HCT116 (cell line): ENCODE measurements around the gene MAPKAP1. TPM values are rescaled to one million over a fixed set of nuclear protein-coding genes. Genes with fewer than 3 reads are reported as not detected.

ENCODE experiments used
- ATAC-seq: fragments of 200-7000 bp; cut with Tn5 transposase; 2 replicates; pipeline ENCODE4 v1.9.1; 2020; ENCODE audit warnings: mild to moderate bottlenecking, moderate library complexity
- BruUV-seq: library from RNA; stranded (reverse); fragments of 400-500 nt; replicated peaks from 2 replicates; lab custom pipeline; 2021; lab: Mats Ljungman, UMichigan
- CTCF ChIA-PET: fragments of 300-600 bp; sonication (Branson Sonifier 250); formaldehyde crosslinking; loops from one replicate; lab custom pipeline; 2021; ENCODE audit warnings: antibody characterized with exemption; lab: Charles Lee
- POLR2A ChIA-PET: fragments of 300-600, 350-600 bp; sonication (Branson Sonifier 250); formaldehyde crosslinking; loops from one replicate; lab custom pipeline; 2021; ENCODE audit warnings: antibody characterized with exemption; lab: Charles Lee
- RAD21 ChIA-PET, 2 experiments: fragments of 300-600 bp; sonication (Branson Sonifier 250); formaldehyde crosslinking; loops; one replicate each; lab custom pipeline; 2023; ENCODE audit warnings: low total read pairs in 2 of 2; ENCODE audit not compliant: uncharacterized antibody in 2 of 2, unreplicated experiment in 2 of 2, low non-redundant PET in 1 of 2; lab: Charles Lee
- DNase-seq: peaks from one replicate; pipeline ENCODE4 v3.0.0-alpha.2; 2010; ENCODE audit warnings: low read depth, low spot score
- H2AFZ ChIP-seq: fragments of 200-600 bp; shearing (Covaris generic), sonication (generic); 2 replicates; pipeline ENCODE4 v1.6.1; 2017; ENCODE audit warnings: low read depth, mixed run types, mixed read lengths, antibody characterized with exemption, low read length; ENCODE audit not compliant: poor library complexity, severe bottlenecking
- H3K27ac ChIP-seq: 2 replicates; pipeline ENCODE4 v1.5.1; 2012; ENCODE audit warnings: low read depth, low read length
- H3K27me3 ChIP-seq: fragments of 200-600 bp; sonication (generic); 2 replicates; pipeline ENCODE4 v1.6.1; 2016; ENCODE audit warnings: mixed run types, low read length, mixed read lengths; ENCODE audit not compliant: insufficient read depth
- H3K36me3 ChIP-seq, 2 experiments: fragments of 200-500 bp in 1 of 2; fragments of 200-600 bp in 1 of 2; sonication (Bioruptor generic) in 1 of 2; sonication (generic) in 1 of 2; 2 replicates each; pipeline versions ENCODE4 v1.5.1 to v1.6.1; 2014 to 2016; ENCODE audit warnings: low read length in 2 of 2, inconsistent platforms in 1 of 2, mixed read lengths in 1 of 2, mixed run types in 1 of 2; ENCODE audit not compliant: insufficient read depth in 2 of 2, control insufficient read depth in 1 of 2
- H3K4me1 ChIP-seq, 2 experiments: fragments of 200-600 bp in 1 of 2; sonication (generic) in 1 of 2; 2 replicates each; pipeline versions ENCODE4 v1.5.1 to v1.6.1; 2012 to 2017; ENCODE audit warnings: low read length in 2 of 2, inconsistent platforms in 1 of 2, mild to moderate bottlenecking in 1 of 2, mixed read lengths in 1 of 2, mixed run types in 1 of 2, moderate library complexity in 1 of 2; ENCODE audit not compliant: insufficient read depth in 2 of 2, control insufficient read depth in 1 of 2
- H3K4me2 ChIP-seq: fragments of 200-600 bp; sonication (generic); 2 replicates; pipeline ENCODE4 v1.6.1; 2017; ENCODE audit warnings: mixed run types, low read length, mixed read lengths
- H3K4me3 ChIP-seq, 2 experiments: fragments of 200-600 bp in 1 of 2; sonication (generic) in 1 of 2; replicated peaks in 1 of 2; 2 replicates each; pipeline ENCODE4 v1.5.1; 2011 to 2016; ENCODE audit warnings: low read length in 2 of 2, control low read depth in 1 of 2, low read depth in 1 of 2, mild to moderate bottlenecking in 1 of 2, mixed read lengths in 1 of 2, mixed run types in 1 of 2
- H3K79me2 ChIP-seq: fragments of 200-600 bp; sonication (generic); 2 replicates; pipeline ENCODE4 v1.6.1; 2017; ENCODE audit warnings: mild to moderate bottlenecking, mixed run types, low read length, moderate library complexity, mixed read lengths; ENCODE audit not compliant: insufficient read depth
- H3K9ac ChIP-seq: fragments of 200-600 bp; sonication (generic); 2 replicates; pipeline ENCODE4 v1.6.1; 2016; ENCODE audit warnings: low read length, mixed read lengths
- H3K9me2 ChIP-seq: fragments of 200-600 bp; sonication (generic), shearing (Covaris generic); 2 replicates; pipeline ENCODE4 v1.6.1; 2017; ENCODE audit warnings: mixed run types, mild to moderate bottlenecking, moderate library complexity; ENCODE audit not compliant: insufficient read depth
- H3K9me3 ChIP-seq, 2 experiments: fragments of 200-500 bp in 1 of 2; fragments of 200-600 bp in 1 of 2; sonication (Bioruptor generic) in 1 of 2; sonication (generic) in 1 of 2; 2 replicates each; pipeline ENCODE4 v1.6.1; 2014 to 2017; ENCODE audit warnings: low read length in 2 of 2, mixed read lengths in 2 of 2, inconsistent platforms in 1 of 2, low read depth in 1 of 2, mild to moderate bottlenecking in 1 of 2, mixed run types in 1 of 2, moderate library complexity in 1 of 2; ENCODE audit not compliant: control insufficient read depth in 1 of 2, insufficient read depth in 1 of 2
- H4K20me1 ChIP-seq: fragments of 200-600 bp; sonication (generic), shearing (Covaris generic); 2 replicates; pipeline ENCODE4 v1.6.1; 2017; ENCODE audit warnings: mixed run types, mild to moderate bottlenecking, moderate library complexity; ENCODE audit not compliant: insufficient read depth
- CBX3 ChIP-seq: IDR thresholded peaks from 2 replicates; pipeline ENCODE4 v1.6.1; 2012; ENCODE audit warnings: low read depth
- CEBPB ChIP-seq: IDR thresholded peaks from 2 replicates; pipeline ENCODE4 v1.6.1; 2012; ENCODE audit warnings: low read depth
- EZH2 ChIP-seq: fragments of 200-600 bp; sonication (generic); IDR thresholded peaks from 2 replicates; pipeline ENCODE4 v1.6.1; 2017; ENCODE audit warnings: antibody characterized with exemption, mixed run types
- EZH2phosphoT487 ChIP-seq: fragments of 200-600 bp; IDR thresholded peaks from 2 replicates; pipeline ENCODE4 v1.6.1; 2018; ENCODE audit warnings: antibody characterized with exemption, borderline replicate concordance
- JUND ChIP-seq: IDR thresholded peaks from 2 replicates; pipeline ENCODE4 v1.6.1; 2012
- POLR2A ChIP-seq: IDR thresholded peaks from 2 replicates; pipeline ENCODE4 v1.7.0; 2011; ENCODE audit warnings: borderline replicate concordance; ENCODE audit not compliant: insufficient read depth, insufficient read length; ENCODE audit errors: extremely low read depth
- RAD21 ChIP-seq: IDR thresholded peaks from 2 replicates; pipeline ENCODE4 v1.6.1; 2012; ENCODE audit warnings: low read depth, mild to moderate bottlenecking
- SP1 ChIP-seq: IDR thresholded peaks from 2 replicates; pipeline ENCODE4 v1.6.1; 2012; ENCODE audit warnings: low read depth
- TCF7L2 ChIP-seq: IDR thresholded peaks from 2 replicates; pipeline ENCODE4 v1.7.0; 2011; ENCODE audit warnings: borderline replicate concordance, inconsistent platforms; ENCODE audit not compliant: insufficient read depth, insufficient read length; ENCODE audit errors: extremely low read depth
- ZBTB33 ChIP-seq: IDR thresholded peaks from 2 replicates; pipeline ENCODE4 v1.6.1; 2011; ENCODE audit warnings: mild to moderate bottlenecking, low read length, moderate library complexity; ENCODE audit not compliant: insufficient replicate concordance; ENCODE audit errors: extremely low read depth
- ZNF274 ChIP-seq: fragments of 200-500 bp; sonication (Bioruptor generic); IDR thresholded peaks from 2 replicates; pipeline ENCODE4 v1.6.1; 2014; ENCODE audit warnings: mild to moderate bottlenecking, low read depth, low read length, inconsistent platforms
- intact Hi-C: fragments of 100-400 bp; cut with micrococcal nuclease; formaldehyde crosslinking; loops from 2 replicates; pipeline ENCODE4 v1.10.0; 2022
- total RNA-seq: library from RNA; stranded (reverse); gene quantifications from one replicate; pipeline ENCODE4 v1.2.1, GENCODE V29; 2021; ENCODE audit not compliant: unreplicated experiment
- TF ChIP-seq, protein P1 (sequence below): IDR thresholded peaks from 2 replicates; pipeline ENCODE4 v1.6.1; 2012

Gene MAPKAP1
- total RNA-seq, 1 experiment from 2014 or later: 72.5 TPM

GRCh38 chr9:125494653-125494915 lies 212.4 kb downstream of the MAPKAP1 start (continued):
- TF ChIP-seq EZH2 (no peak), EZH2phosphoT487 (no peak), POLR2A (no peak)

DNA sequence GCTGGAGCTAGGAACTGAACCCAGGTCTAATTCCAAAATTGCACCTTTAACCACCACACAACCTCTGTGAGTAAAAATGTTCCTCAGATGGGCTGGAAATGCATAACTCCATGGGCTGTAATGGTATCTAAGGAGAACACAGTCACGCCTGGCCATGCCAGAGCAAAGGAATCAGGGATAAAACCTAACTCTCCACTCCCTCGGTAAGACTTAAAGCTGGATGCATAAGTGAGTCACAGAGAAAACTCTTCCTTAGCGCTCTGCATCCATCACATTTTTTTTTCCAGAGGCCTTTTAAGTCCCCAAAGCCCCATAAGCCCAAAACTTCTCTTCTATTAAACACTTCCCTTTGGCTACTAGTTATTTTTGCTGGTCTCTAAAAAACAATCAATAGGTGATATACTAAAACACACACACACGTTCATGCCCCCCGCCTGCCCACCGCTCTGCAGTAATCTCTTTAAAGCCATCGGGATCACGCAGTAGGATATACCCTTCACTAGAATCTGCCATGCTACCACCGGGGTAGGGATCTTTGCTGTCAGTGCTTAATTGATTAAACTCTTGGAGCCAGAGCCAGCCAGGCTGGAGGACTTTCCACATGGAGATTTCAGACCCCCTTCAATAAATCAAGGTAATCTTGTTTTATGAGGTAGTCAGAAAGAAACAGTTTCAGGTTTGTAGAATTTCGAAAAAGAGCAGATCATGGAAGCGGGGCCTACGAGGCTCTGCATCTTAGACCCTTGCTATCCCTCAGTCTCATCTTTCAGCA lies 212.9 kb downstream of the MAPKAP1 start:
- Histone ChIP-seq H3K9me3 (no peaks in the 10 kb centered on the region), H3K4me2 (peak overlapping the region; percentile 58; the same call in 1 of the 2 replicates), H3K9me2 (no peaks in the 10 kb centered on the region), H3K4me3 (no peak overlapping the region), H2AFZ (no peak overlapping the region), H3K27ac (no peak overlapping the region), H3K4me1 (peaks cover 9 to 32% of the 10 kb centered on the region in 2 experiments), H3K27me3 (no peaks in the 10 kb centered on the region), H3K36me3 (no peaks in the 10 kb centered on the region), H3K79me2 (no peaks in the 10 kb centered on the region), H3K9ac (no peak overlapping the region), H4K20me1 (no peaks in the 10 kb centered on the region)
- ChIA-PET CTCF (no interaction called here), RAD21 (no interaction called here), POLR2A (no interaction called here)
- intact Hi-C loops: no loop called here
- no TSS peak for BruUV-seq
- DNase-seq: no peak
- ATAC-seq: no peak
- TF ChIP-seq ZBTB33: no peak

GRCh38 chr9:125493384-125493783 lies 213.6 kb downstream of the MAPKAP1 start:
- RAD21 ChIA-PET: no interaction called here
- no peaks in the 10 kb centered on the region for H3K79me2 ChIP-seq
- peaks cover 9 to 32% of the 10 kb centered on the region in 2 experiments for H3K4me1 ChIP-seq
- H3K9ac ChIP-seq: no peak overlapping the region
- intact Hi-C loops: no loop called here
- H3K36me3 ChIP-seq: no peaks in the 10 kb centered on the region
- H3K9me2 ChIP-seq: no peaks in the 10 kb centered on the region
- no peaks in the 10 kb centered on the region for H4K20me1 ChIP-seq
- no peak overlapping the region for H3K4me2 ChIP-seq
- H3K4me3 ChIP-seq: no peak overlapping the region
- POLR2A ChIA-PET: no interaction called here
- CTCF ChIA-PET: no interaction called here
- BruUV-seq: no TSS peak
- DNase-seq (no peak), ATAC-seq (no peak)
- no peaks in the 10 kb centered on the region for H3K9me3 ChIP-seq
- H3K27me3 ChIP-seq: no peaks in the 10 kb centered on the region
- H2AFZ ChIP-seq: no peak overlapping the region
- TF ChIP-seq CEBPB: peak; percentile 26; the same call in 1 of the 2 replicates
- TF ChIP-seq JUND: peak; percentile 20; the same call in 1 of the 2 replicates
- TF ChIP-seq ZBTB33: no peak
- no peak for TF ChIP-seq ZNF274
- no peak for TF ChIP-seq EZH2phosphoT487
- TF ChIP-seq CBX3: no peak
- no peak for TF ChIP-seq TCF7L2
- no peak for TF ChIP-seq RAD21
- TF ChIP-seq EZH2: no peak
- no peak for TF ChIP-seq SP1
- TF ChIP-seq, protein P1, sequence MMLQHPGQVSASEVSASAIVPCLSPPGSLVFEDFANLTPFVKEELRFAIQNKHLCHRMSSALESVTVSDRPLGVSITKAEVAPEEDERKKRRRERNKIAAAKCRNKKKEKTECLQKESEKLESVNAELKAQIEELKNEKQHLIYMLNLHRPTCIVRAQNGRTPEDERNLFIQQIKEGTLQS: no peak
- no peak overlapping the region for H3K27ac ChIP-seq
